Thoracic aorta (tissue), 2 donors: ENCODE measurements around the gene RADX. TPM values are rescaled to one million over a fixed set of nuclear protein-coding genes. Genes with fewer than 3 reads are reported as not detected.
A peak's percentile ranks its signal among the peaks of the same experiment; 100 is the strongest.

Experiments
- ATAC-seq: fragments of 150-250 bp; one replicate; pipeline ENCODE4 v1.8.0; 2017; ENCODE audit warnings: low read depth; ENCODE audit not compliant: insufficient number of reproducible peaks, low FRiP score
- DNase-seq: peaks from one replicate; pipeline ENCODE4 v3.0.0-alpha.2; 2020; ENCODE audit warnings: low spot score
- H3K27ac ChIP-seq, 2 donors: fragments of 200-600 bp; sonication (generic); 1 replicate in 1 of 2; 2 replicates in 1 of 2; pipeline ENCODE4 v1.5.1; 2016; ENCODE audit warnings: mild to moderate bottlenecking in 2 of 2, moderate library complexity in 2 of 2
- H3K27me3 ChIP-seq: fragments of 200-600 bp; sonication (generic); replicated peaks from 2 replicates; pipeline ENCODE4 v1.6.0; 2016; ENCODE audit warnings: mild to moderate bottlenecking; ENCODE audit not compliant: insufficient read depth
- H3K36me3 ChIP-seq: fragments of 200-600 bp; sonication (generic); one replicate; pipeline ENCODE4 v1.5.1; 2016
- H3K4me1 ChIP-seq, 2 donors: fragments of 200-600 bp; sonication (generic); 1 replicate in 1 of 2; 2 replicates in 1 of 2; pipeline versions ENCODE4 v1.5.1 to v1.6.0; 2016; ENCODE audit warnings: low read depth in 2 of 2, mild to moderate bottlenecking in 1 of 2; ENCODE audit not compliant: control insufficient read depth in 1 of 2
- H3K4me3 ChIP-seq: fragments of 200-600 bp; sonication (generic); 2 replicates; pipeline ENCODE4 v1.5.1; 2016; ENCODE audit warnings: mild to moderate bottlenecking
- H3K9me3 ChIP-seq: fragments of 200-600 bp; sonication (generic); 2 replicates; pipeline ENCODE4 v1.5.1; 2016
- total RNA-seq, 2 donors: library from RNA; depleted of rRNA; stranded (reverse); fragments of >200 nt; gene quantifications; one replicate each; pipeline versions ENCODE4 v1.1.0 to v1.2.3, GENCODE V29; 2016
- TF ChIP-seq, protein P1 (sequence below): fragments of 200-600 bp; sonication (generic); IDR thresholded peaks from one replicate; pipeline ENCODE4 v1.5.1; 2019; ENCODE audit warnings: antibody characterized with exemption

Gene RADX
- total RNA-seq, 2 donors from 2014 or later = 0.81 to 4.9 TPM

DNA sequence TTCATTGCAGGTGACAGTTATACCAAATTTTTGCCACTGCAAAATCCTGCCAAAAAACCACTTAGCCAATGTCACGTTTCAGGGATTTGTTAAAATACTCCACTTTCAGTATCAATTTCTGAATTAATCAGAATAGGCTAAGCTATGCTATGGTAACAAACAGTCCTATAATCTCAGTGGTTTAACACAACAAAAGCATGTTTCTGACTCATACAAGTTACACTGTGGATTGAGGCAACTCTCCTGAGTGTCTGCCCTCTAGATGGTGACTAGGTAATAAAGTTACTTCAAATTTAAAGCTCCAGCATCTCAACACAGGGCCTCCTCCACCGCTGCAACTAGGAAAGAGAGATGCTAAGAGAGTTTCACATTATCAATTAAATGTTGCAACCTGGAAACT, 23.0 kb upstream of the RADX start:
- DNase-seq (no peak), ATAC-seq (no peak)
- H3K27ac ChIP-seq = no peak overlapping the region
- H3K9me3 ChIP-seq = no peaks in the 10 kb centered on the region
- no peak overlapping the region for H3K4me3 ChIP-seq
- no peaks in the 10 kb centered on the region for H3K36me3 ChIP-seq
- TF ChIP-seq, protein P1, sequence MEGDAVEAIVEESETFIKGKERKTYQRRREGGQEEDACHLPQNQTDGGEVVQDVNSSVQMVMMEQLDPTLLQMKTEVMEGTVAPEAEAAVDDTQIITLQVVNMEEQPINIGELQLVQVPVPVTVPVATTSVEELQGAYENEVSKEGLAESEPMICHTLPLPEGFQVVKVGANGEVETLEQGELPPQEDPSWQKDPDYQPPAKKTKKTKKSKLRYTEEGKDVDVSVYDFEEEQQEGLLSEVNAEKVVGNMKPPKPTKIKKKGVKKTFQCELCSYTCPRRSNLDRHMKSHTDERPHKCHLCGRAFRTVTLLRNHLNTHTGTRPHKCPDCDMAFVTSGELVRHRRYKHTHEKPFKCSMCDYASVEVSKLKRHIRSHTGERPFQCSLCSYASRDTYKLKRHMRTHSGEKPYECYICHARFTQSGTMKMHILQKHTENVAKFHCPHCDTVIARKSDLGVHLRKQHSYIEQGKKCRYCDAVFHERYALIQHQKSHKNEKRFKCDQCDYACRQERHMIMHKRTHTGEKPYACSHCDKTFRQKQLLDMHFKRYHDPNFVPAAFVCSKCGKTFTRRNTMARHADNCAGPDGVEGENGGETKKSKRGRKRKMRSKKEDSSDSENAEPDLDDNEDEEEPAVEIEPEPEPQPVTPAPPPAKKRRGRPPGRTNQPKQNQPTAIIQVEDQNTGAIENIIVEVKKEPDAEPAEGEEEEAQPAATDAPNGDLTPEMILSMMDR = no peak
- no peaks in the 10 kb centered on the region for H3K4me1 ChIP-seq
- no peaks in the 10 kb centered on the region for H3K27me3 ChIP-seq

DNA sequence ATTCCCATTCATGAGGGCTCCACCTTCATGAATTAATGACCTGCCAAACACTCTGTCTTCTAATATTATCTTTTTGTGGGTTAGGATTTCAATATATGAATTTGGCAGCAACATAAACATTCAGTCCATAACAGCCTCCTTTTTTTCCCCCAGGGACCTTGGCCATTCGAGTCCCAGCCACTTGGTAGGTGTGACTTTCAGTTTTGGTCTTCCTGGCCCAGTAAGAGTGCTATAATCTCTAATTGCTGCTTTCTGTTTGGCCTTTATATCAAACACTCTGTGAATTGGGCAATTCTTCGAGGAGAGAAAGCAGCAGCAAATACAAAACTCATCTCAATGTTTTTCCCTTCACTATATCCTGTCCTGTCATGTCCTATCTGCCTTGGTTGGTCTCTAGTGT, 12.4 kb upstream of the RADX start:
- H3K36me3 ChIP-seq = no peaks in the 10 kb centered on the region
- H3K4me1 ChIP-seq = no peaks in the 10 kb centered on the region
- H3K27ac ChIP-seq = no peak overlapping the region
- no peak overlapping the region for H3K4me3 ChIP-seq
- ATAC-seq = no peak
- no peaks in the 10 kb centered on the region for H3K27me3 ChIP-seq
- TF ChIP-seq, protein P1 = no peak
- no peaks in the 10 kb centered on the region for H3K9me3 ChIP-seq
- DNase-seq = no peak

DNA sequence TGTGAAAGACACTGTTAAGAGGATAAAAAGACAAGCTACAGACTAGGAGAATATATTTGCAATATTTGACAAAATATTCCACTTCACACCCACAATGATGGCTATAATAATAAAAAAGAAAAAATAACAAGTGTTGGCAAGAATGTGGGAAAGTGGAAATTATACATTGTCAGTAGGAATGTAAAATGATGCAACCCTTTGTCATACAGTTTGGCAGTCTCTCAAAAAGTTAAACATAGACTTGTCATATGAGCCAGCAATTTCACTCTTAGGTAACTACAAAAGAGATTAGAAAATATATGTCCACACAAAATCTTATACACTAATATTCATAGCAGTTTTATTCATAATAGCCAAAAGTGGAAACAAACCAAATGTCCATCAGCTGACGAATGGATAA, 5.2 kb upstream of the RADX start:
- H3K27ac ChIP-seq = no peak overlapping the region
- no peak for ATAC-seq

DNA sequence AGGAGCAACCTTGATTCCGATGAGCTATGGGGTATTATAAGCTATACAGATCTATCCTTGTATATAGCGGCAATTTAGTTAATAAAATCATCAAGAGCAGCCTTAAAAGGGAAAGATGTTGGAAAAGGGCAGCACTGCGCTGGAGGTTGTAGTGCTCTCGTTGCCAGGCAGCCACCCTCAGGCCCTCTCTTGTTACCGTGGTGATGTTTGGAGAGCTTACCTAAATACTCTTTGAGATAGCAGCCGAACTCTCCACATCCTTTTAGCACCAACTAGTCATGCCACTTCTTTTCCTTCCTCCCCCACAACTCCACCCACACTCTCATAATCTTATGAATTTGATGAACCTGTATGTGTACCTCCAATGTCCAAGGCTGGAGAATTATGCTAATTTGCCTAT, 3.8 kb upstream of the RADX start:
- Histone ChIP-seq H3K4me1 (no peaks in the 10 kb centered on the region), H3K9me3 (no peaks in the 10 kb centered on the region), H3K4me3 (no peak overlapping the region), H3K27me3 (no peaks in the 10 kb centered on the region), H3K36me3 (no peaks in the 10 kb centered on the region), H3K27ac (no peak overlapping the region)
- no peak for DNase-seq
- no peak for ATAC-seq
- TF ChIP-seq, protein P1 = no peak

More for the DNA sequence above, 5.2 kb upstream of the RADX start:
- H3K4me3 ChIP-seq = no peak overlapping the region
- H3K4me1 ChIP-seq = no peaks in the 10 kb centered on the region
- TF ChIP-seq, protein P1 = no peak
- no peaks in the 10 kb centered on the region for H3K9me3 ChIP-seq
- no peak for DNase-seq
- H3K36me3 ChIP-seq = no peaks in the 10 kb centered on the region
- H3K27me3 ChIP-seq = no peaks in the 10 kb centered on the region

DNA sequence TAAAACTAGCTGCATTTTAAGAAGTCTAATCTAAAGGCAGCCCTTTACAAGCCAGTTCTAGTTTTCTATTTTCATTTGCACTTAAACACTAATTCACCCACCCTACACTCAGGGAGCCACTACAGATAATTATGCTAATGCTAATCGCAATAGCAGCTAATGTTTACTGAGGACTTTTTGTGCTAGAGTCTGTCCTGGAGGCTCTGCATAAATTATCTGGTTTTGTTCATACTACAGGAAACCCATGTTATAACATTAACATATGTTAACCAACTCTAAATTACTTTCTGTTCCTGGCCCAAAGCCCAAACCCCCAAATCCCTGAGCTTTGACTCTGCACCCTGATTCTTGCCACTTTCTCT, 480 bp upstream of the RADX start:
- H3K4me1 ChIP-seq = no peaks in the 10 kb centered on the region
- H3K27me3 ChIP-seq = no peaks in the 10 kb centered on the region
- DNase-seq (no peak), ATAC-seq (no peak)
- H3K36me3 ChIP-seq = no peaks in the 10 kb centered on the region
- H3K27ac ChIP-seq = no peak overlapping the region
- peak overlapping the region; percentile 73 for H3K4me3 ChIP-seq
- TF ChIP-seq, protein P1 = no peak
- H3K9me3 ChIP-seq = no peaks in the 10 kb centered on the region
